K562 (cell line): ENCODE measurements around the gene TTC27.

Source experiments
- JUND ChIP-seq, 2 experiments: IDR thresholded peaks; 2 replicates in 1 of 2; 3 replicates in 1 of 2; pipeline ENCODE4 v1.6.1; 2011; ENCODE audit warnings: borderline replicate concordance in 2 of 2, low read depth in 2 of 2, low read length in 2 of 2, improper control_type of control experiment in 1 of 2, missing biosample characterization in 1 of 2, missing genetic modification characterization in 1 of 2, missing genetic modification reagents in 1 of 2
- RBM34 ChIP-seq: fragments of 200-400 bp; formaldehyde crosslinking; IDR thresholded peaks from 2 replicates; pipeline ENCODE4 v1.6.1; 2018; ENCODE audit warnings: low read length, borderline replicate concordance; ENCODE audit not compliant: insufficient read depth

- TF ChIP-seq JUND (IDR thresholded peaks at IDR 0.05; ENCODE audit: borderline replicate concordance, low read depth, low read length) (no peak), JUND (tag; IDR thresholded peaks at IDR 0.05; ENCODE audit: borderline replicate concordance, low read depth, low read length) (no peak), RBM34 (no peak)
Observed at GRCh38 chr2:32802877-32803276, 175.0 kb downstream of the TTC27 start.
